NCI-H2029 (cell line): ENCODE measurements around the gene NUMB.

Experiments
- DNase-seq: peaks from one replicate; lab custom pipeline; 2025; lab: John Stamatoyannopoulos, UW

NUMB gene

GRCh38 chr14:73231981-73232851, 226.1 kb downstream of the NUMB start:
- DNase-seq, result no peak

- no peak for DNase-seq
Measured at GRCh38 chr14:73230051-73230450, 228.3 kb downstream of the NUMB start.

- no peak for DNase-seq
Measured at GRCh38 chr14:73227812-73228781, 230.2 kb downstream of the NUMB start.

GRCh38 chr14:73225496-73225895, 232.8 kb downstream of the NUMB start:
- DNase-seq, result no peak
